PFSK-1 (cell line): ENCODE measurements around the gene SAMD9L.

Experiments used
- POLR2AphosphoS5 ChIP-seq: IDR thresholded peaks from 2 replicates; pipeline ENCODE4 v1.6.1; 2012; ENCODE audit warnings: low read depth, mild to moderate bottlenecking, control low read depth, low read length, moderate library complexity
- SIN3A ChIP-seq: IDR thresholded peaks from 2 replicates; pipeline ENCODE4 v1.6.1; 2012; ENCODE audit warnings: mild to moderate bottlenecking, low read length, moderate library complexity, borderline replicate concordance; ENCODE audit not compliant: insufficient read depth
- TF ChIP-seq, protein P1 (sequence below), 2 experiments: IDR thresholded peaks; 2 replicates each; pipeline versions ENCODE4 v1.6.1 to v1.8.0; 2011 to 2012; ENCODE audit warnings: low read depth in 2 of 2, low read length in 2 of 2, control low read depth in 1 of 2, inconsistent platforms in 1 of 2, mild to moderate bottlenecking in 1 of 2, moderate library complexity in 1 of 2; ENCODE audit not compliant: insufficient read depth in 1 of 2

DNA sequence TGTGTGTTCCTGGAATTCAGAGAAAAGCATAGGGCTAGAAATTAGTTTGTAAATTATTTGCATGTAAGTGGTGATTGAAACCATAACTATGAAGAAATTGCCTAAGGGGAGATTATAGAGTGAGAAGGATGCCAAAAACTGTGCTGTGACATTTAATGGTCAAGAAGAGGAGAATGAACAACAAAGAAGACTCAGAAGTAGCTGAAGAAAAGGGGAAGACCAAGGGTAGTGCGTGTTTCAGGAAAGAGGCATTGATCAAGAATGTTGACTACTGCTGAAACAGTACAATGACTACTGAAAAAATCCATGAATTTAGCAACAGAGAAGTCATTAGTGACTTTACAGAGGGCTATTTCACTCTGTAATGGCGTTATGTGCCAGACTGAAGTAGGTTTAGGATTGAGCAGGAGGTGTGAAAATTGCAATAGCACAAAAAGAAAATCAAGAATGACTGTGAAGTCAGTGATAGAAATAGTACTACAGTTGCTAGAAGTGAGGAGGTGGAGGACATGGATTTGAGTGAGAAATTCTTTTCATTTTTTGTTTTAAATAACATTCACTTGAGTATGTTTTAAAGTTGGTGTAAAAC lies 28.9 kb upstream of the SAMD9L start:
- TF ChIP-seq POLR2AphosphoS5 (no peak), SIN3A (no peak)
- TF ChIP-seq, protein P1, sequence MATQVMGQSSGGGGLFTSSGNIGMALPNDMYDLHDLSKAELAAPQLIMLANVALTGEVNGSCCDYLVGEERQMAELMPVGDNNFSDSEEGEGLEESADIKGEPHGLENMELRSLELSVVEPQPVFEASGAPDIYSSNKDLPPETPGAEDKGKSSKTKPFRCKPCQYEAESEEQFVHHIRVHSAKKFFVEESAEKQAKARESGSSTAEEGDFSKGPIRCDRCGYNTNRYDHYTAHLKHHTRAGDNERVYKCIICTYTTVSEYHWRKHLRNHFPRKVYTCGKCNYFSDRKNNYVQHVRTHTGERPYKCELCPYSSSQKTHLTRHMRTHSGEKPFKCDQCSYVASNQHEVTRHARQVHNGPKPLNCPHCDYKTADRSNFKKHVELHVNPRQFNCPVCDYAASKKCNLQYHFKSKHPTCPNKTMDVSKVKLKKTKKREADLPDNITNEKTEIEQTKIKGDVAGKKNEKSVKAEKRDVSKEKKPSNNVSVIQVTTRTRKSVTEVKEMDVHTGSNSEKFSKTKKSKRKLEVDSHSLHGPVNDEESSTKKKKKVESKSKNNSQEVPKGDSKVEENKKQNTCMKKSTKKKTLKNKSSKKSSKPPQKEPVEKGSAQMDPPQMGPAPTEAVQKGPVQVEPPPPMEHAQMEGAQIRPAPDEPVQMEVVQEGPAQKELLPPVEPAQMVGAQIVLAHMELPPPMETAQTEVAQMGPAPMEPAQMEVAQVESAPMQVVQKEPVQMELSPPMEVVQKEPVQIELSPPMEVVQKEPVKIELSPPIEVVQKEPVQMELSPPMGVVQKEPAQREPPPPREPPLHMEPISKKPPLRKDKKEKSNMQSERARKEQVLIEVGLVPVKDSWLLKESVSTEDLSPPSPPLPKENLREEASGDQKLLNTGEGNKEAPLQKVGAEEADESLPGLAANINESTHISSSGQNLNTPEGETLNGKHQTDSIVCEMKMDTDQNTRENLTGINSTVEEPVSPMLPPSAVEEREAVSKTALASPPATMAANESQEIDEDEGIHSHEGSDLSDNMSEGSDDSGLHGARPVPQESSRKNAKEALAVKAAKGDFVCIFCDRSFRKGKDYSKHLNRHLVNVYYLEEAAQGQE (IDR thresholded peaks at IDR 0.05; ENCODE audit: insufficient read depth in 1 of 2, low read depth in 2 of 2, low read length in 2 of 2) = no peak
